PFSK-1 (cell line): ENCODE results near the gene PIGL.

Source experiments
- POLR2AphosphoS5 ChIP-seq: IDR thresholded peaks from 2 replicates; pipeline ENCODE4 v1.6.1; 2012; ENCODE audit warnings: low read depth, mild to moderate bottlenecking, control low read depth, low read length, moderate library complexity
- SIN3A ChIP-seq: IDR thresholded peaks from 2 replicates; pipeline ENCODE4 v1.6.1; 2012; ENCODE audit warnings: mild to moderate bottlenecking, low read length, moderate library complexity, borderline replicate concordance; ENCODE audit not compliant: insufficient read depth
- TAF1 ChIP-seq: IDR thresholded peaks from 2 replicates; pipeline ENCODE4 v1.6.1; 2012; ENCODE audit warnings: low read length, control low read depth, borderline replicate concordance; ENCODE audit not compliant: insufficient read depth
- TF ChIP-seq, protein P1 (sequence below), 2 experiments: IDR thresholded peaks; 2 replicates each; pipeline versions ENCODE4 v1.6.1 to v1.8.0; 2011 to 2012; ENCODE audit warnings: low read depth in 2 of 2, low read length in 2 of 2, control low read depth in 1 of 2, inconsistent platforms in 1 of 2, mild to moderate bottlenecking in 1 of 2, moderate library complexity in 1 of 2; ENCODE audit not compliant: insufficient read depth in 1 of 2

DNA sequence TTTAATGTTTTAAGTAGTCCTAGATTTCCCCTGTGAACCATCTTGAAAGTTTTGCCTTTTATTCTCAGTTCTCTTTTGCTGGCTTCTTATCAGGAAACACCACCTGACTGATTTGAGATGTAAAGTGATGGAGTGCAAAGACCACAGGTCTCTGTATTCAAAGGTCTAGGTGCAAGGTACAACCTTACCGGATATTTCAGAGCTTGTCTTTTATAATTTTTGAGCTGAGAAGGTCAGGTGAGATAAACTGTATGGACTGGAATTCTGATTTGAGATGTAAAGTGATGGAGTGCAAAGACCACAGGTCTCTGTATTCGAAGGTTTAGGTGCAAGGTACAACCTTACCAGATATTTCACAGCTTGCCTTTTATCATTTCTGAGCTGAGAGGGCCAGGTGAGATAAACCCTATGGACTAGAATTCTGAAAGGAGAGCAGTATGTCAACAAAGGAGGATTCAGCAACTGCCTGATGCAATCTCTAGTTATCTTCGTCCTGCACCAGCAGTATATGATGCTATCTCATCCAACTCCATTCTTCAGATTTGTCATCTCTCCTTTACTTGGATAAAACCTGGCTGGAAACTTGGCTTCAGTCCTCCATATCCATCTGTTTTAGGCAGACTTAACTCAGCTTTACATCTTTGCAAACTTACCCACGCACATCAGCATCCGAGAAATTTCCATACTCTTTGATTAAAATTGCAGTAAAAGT, 72.0 kb downstream of the PIGL start:
- no peak for TF ChIP-seq POLR2AphosphoS5
- TF ChIP-seq TAF1: no peak
- no peak for TF ChIP-seq SIN3A
- TF ChIP-seq, protein P1, sequence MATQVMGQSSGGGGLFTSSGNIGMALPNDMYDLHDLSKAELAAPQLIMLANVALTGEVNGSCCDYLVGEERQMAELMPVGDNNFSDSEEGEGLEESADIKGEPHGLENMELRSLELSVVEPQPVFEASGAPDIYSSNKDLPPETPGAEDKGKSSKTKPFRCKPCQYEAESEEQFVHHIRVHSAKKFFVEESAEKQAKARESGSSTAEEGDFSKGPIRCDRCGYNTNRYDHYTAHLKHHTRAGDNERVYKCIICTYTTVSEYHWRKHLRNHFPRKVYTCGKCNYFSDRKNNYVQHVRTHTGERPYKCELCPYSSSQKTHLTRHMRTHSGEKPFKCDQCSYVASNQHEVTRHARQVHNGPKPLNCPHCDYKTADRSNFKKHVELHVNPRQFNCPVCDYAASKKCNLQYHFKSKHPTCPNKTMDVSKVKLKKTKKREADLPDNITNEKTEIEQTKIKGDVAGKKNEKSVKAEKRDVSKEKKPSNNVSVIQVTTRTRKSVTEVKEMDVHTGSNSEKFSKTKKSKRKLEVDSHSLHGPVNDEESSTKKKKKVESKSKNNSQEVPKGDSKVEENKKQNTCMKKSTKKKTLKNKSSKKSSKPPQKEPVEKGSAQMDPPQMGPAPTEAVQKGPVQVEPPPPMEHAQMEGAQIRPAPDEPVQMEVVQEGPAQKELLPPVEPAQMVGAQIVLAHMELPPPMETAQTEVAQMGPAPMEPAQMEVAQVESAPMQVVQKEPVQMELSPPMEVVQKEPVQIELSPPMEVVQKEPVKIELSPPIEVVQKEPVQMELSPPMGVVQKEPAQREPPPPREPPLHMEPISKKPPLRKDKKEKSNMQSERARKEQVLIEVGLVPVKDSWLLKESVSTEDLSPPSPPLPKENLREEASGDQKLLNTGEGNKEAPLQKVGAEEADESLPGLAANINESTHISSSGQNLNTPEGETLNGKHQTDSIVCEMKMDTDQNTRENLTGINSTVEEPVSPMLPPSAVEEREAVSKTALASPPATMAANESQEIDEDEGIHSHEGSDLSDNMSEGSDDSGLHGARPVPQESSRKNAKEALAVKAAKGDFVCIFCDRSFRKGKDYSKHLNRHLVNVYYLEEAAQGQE (IDR thresholded peaks at IDR 0.05; ENCODE audit: insufficient read depth in 1 of 2, low read depth in 2 of 2, low read length in 2 of 2): no peak
